Spleen (tissue), 11 donors: ENCODE results near the gene OSBPL1A. TPM values are rescaled to one million over a fixed set of nuclear protein-coding genes. Genes with fewer than 3 reads are reported as not detected.

Source experiments
- DNase-seq: peaks from one replicate; pipeline ENCODE4 v3.0.0-alpha.2; 2020
- H3K27ac ChIP-seq, 8 donors: fragments of 200-600 bp; sonication (generic) in 7 of 8; 1 replicate in 4 of 8; 2 replicates in 4 of 8; pipeline versions ENCODE4 v1.5.0 to v1.8.0; 2016 to 2021; ENCODE audit warnings: inconsistent platforms in 4 of 8, mild to moderate bottlenecking in 4 of 8, moderate library complexity in 1 of 8
- H3K27me3 ChIP-seq, 7 donors: fragments of 200-600 bp; sonication (generic) in 6 of 7; replicated peaks in 1 of 7; 1 replicate in 4 of 7; 2 replicates in 3 of 7; pipeline versions ENCODE4 v1.5.0 to v1.8.0; 2016 to 2021; ENCODE audit warnings: inconsistent platforms in 3 of 7, mild to moderate bottlenecking in 1 of 7
- H3K36me3 ChIP-seq, 6 donors: fragments of 200-600 bp; sonication (generic) in 5 of 6; 1 replicate in 4 of 6; 2 replicates in 2 of 6; pipeline versions ENCODE4 v1.5.0 to v1.8.0; 2016 to 2021; ENCODE audit warnings: inconsistent platforms in 2 of 6
- H3K4me1 ChIP-seq, 6 donors: fragments of 200-600 bp; sonication (generic) in 5 of 6; 1 replicate in 3 of 6; 2 replicates in 3 of 6; pipeline versions ENCODE4 v1.5.0 to v1.8.0; 2016 to 2021; ENCODE audit warnings: inconsistent platforms in 3 of 6
- H3K4me3 ChIP-seq, 8 donors: fragments of 200-600 bp; sonication (generic) in 7 of 8; 1 replicate in 4 of 8; 2 replicates in 4 of 8; pipeline versions ENCODE4 v1.5.0 to v1.8.0; 2016 to 2021; ENCODE audit warnings: inconsistent platforms in 4 of 8, mild to moderate bottlenecking in 4 of 8, moderate library complexity in 2 of 8
- H3K9me3 ChIP-seq, 8 donors: fragments of 200-600 bp; sonication (generic) in 7 of 8; 1 replicate in 4 of 8; 2 replicates in 4 of 8; pipeline versions ENCODE4 v1.5.0 to v1.8.0; 2016 to 2021; ENCODE audit warnings: inconsistent platforms in 4 of 8
- CTCF ChIP-seq, 11 experiments: fragments of 200-600 bp in 7 of 11; fragments of 450-650 bp in 4 of 11; sonication (generic) in 4 of 11; IDR thresholded peaks in 8 of 11; conservative IDR thresholded peaks in 3 of 11; 1 replicate in 7 of 11; 2 replicates in 4 of 11; pipeline versions ENCODE4 v1.4.0 to v1.8.0; 2016 to 2021; ENCODE audit warnings: antibody characterized with exemption in 11 of 11, inconsistent platforms in 4 of 11, mild to moderate bottlenecking in 1 of 11
- POLR2A ChIP-seq, 3 donors: fragments of 450-650 bp; IDR thresholded peaks; one replicate each; pipeline ENCODE4 v1.5.1; 2017; ENCODE audit warnings: antibody characterized with exemption in 3 of 3, mild to moderate bottlenecking in 1 of 3
- POLR2AphosphoS5 ChIP-seq, 3 donors: sonication (generic); formaldehyde crosslinking; IDR thresholded peaks; one replicate each; pipeline ENCODE4 v1.5.1; 2017; ENCODE audit warnings: antibody characterized with exemption in 3 of 3
- WGBS, 5 donors: extraction: QIAGEN DNeasy Blood & Tissue Kit in 3 of 5; methylation state at CpG; one replicate each; pipeline versions ENCODE4 v1.1.5 to v1.1.7; 2013 to 2018; 5-methylcytosine and 5-hydroxymethylcytosine counted together
- intact Hi-C: fragments of 100-400 bp; cut with DNase I; formaldehyde crosslinking; loops from one replicate; pipeline ENCODE4 v1.15.0; 2023; ENCODE audit warnings: low total_unique reads
- polyA plus RNA-seq, 3 donors: library from polyadenylated mRNA; stranded (reverse); fragments of 200-250 nt; gene quantifications; one replicate each; pipeline ENCODE4 v1.2.1, GENCODE V29; 2013
- total RNA-seq, 7 donors: library from RNA; depleted of rRNA in 3 of 7; stranded (reverse); fragments of >200 nt in 3 of 7; fragmentation: NEBNext Ultra II Directional in 4 of 7; extraction: Animal tissue kit (Norgen Biotek cat#: 25700) in 4 of 7; gene quantifications; one replicate each; pipeline versions ENCODE4 v1.1.0 to v1.2.1, GENCODE V29; 2016 to 2021
- donor health status: healthy with polysubstance abuse.
- donor health status: DM: no; HTN: no; CAD: no; lungs with moderate emphysema.
- donor health status: DM: no; HTN: no; CAD: no.
- donor health status: Bipolar disorder and iron deficiency.
- donor health status: healthy.
- donor health status: DM: no; HTN: no; CAD: no.
- donor health status: DM: yes; HTN: yes; CAD: no.

Gene OSBPL1A
- total and polyA plus RNA-seq, 10 donors, result 3.8 to 29.6 (median 22.1) TPM

- Histone ChIP-seq H3K27me3 (no peaks in the 10 kb centered on the region), H3K4me1 (no peaks in the 10 kb centered on the region), H3K27ac (no peak overlapping the region), H3K36me3 (peaks cover 0 to 7% (median 0%) of the 10 kb centered on the region in 6 donors), H3K4me3 (no peak overlapping the region), H3K9me3 (no peaks in the 10 kb centered on the region)
- no peak for DNase-seq
- 72 to 95% (median 84%) methylated on average over 1 of the region's 1 CpG for WGBS, 5 donors
- intact Hi-C loops, result no loop called here
- TF ChIP-seq POLR2AphosphoS5 (IDR thresholded peaks at IDR 0.05), result no peak
- TF ChIP-seq CTCF (IDR thresholded peaks at IDR 0.05 in 8 of 11, conservative IDR thresholded peaks at IDR 0.05 in 3 of 11), result no peak
- TF ChIP-seq POLR2A (IDR thresholded peaks at IDR 0.05), result no peak
Measured at GRCh38 chr18:24243677-24244076, 153.9 kb downstream of the OSBPL1A start.

- intact Hi-C loops, result no loop called here
- 58 to 83% (median 75%) methylated on average over 2 of the region's 2 CpGs for WGBS, 5 donors
- TF ChIP-seq POLR2AphosphoS5 (IDR thresholded peaks at IDR 0.05) (no peak), POLR2A (IDR thresholded peaks at IDR 0.05) (no peak), CTCF (IDR thresholded peaks at IDR 0.05 in 8 of 11, conservative IDR thresholded peaks at IDR 0.05 in 3 of 11) (no peak)
- Histone ChIP-seq H3K9me3 (no peaks in the 10 kb centered on the region), H3K27me3 (no peaks in the 10 kb centered on the region), H3K27ac (no peak overlapping the region), H3K4me1 (no peaks in the 10 kb centered on the region), H3K4me3 (no peak overlapping the region), H3K36me3 (peaks cover 0 to 39% (median 0%) of the 10 kb centered on the region in 6 donors)
- no peak for DNase-seq
Measured at GRCh38 chr18:24239341-24239740, 158.3 kb downstream of the OSBPL1A start.

- no peak overlapping the region for H3K27ac ChIP-seq
- peaks cover 0 to 39% (median 0%) of the 10 kb centered on the region in 6 donors for H3K36me3 ChIP-seq
- no peaks in the 10 kb centered on the region for H3K4me1 ChIP-seq
- DNase-seq, result no peak
- WGBS, 5 donors, result 61 to 72% (median 62%) methylated on average over 5 of the region's 5 CpGs
- no peak overlapping the region for H3K4me3 ChIP-seq
- H3K9me3 ChIP-seq, result no peaks in the 10 kb centered on the region
- TF ChIP-seq POLR2AphosphoS5 (IDR thresholded peaks at IDR 0.05), result no peak
- TF ChIP-seq CTCF (IDR thresholded peaks at IDR 0.05 in 8 of 11, conservative IDR thresholded peaks at IDR 0.05 in 3 of 11), result no peak
- TF ChIP-seq POLR2A (IDR thresholded peaks at IDR 0.05), result no peak
- no peaks in the 10 kb centered on the region for H3K27me3 ChIP-seq
- intact Hi-C loops, result no loop called here
Measured at GRCh38 chr18:24238387-24238786, 159.2 kb downstream of the OSBPL1A start.

GRCh38 chr18:24234850-24235418 is 162.7 kb downstream of the OSBPL1A start:
- Histone ChIP-seq H3K4me1 (peaks cover 0 to 8% (median 0%) of the 10 kb centered on the region in 6 donors), H3K9me3 (no peaks in the 10 kb centered on the region), H3K4me3 (no peak overlapping the region), H3K27ac (no peak overlapping the region), H3K27me3 (no peaks in the 10 kb centered on the region), H3K36me3 (peaks cover 0 to 39% (median 0%) of the 10 kb centered on the region in 6 donors)
- no peak for DNase-seq
- WGBS, 5 donors, result 87 to 98% (median 97%) methylated on average over 7 of the region's 7 CpGs
- TF ChIP-seq CTCF (IDR thresholded peaks at IDR 0.05 in 8 of 11, conservative IDR thresholded peaks at IDR 0.05 in 3 of 11) (no peak), POLR2AphosphoS5 (IDR thresholded peaks at IDR 0.05) (no peak), POLR2A (IDR thresholded peaks at IDR 0.05) (no peak)
- intact Hi-C loops, result no loop called here
